Activated T-helper 17 cell treated with anti-CD3 and anti-CD28 coated beads, Interleukin-2, amount 50 U/mL, for 72 hours (primary cell): ENCODE data around the gene ARPC5. TPM values are rescaled to one million over a fixed set of nuclear protein-coding genes. Genes with fewer than 3 reads are reported as not detected.

ENCODE experiments used
- ATAC-seq: fragments of 150-1000 bp; cut with Tn5 transposase; replicated peaks from 2 replicates; pipeline ENCODE4 v1.10.0; 2021; ENCODE audit warnings: mild to moderate bottlenecking, moderate library complexity
- H3K27ac Mint-ChIP-seq: one replicate; pipeline ENCODE4 v1.8.0; 2022; ENCODE audit warnings: mixed read lengths
- H3K27me3 Mint-ChIP-seq: one replicate; pipeline ENCODE4 v1.8.0; 2022; ENCODE audit warnings: mixed read lengths
- H3K36me3 Mint-ChIP-seq: one replicate; pipeline ENCODE4 v1.8.0; 2022; ENCODE audit warnings: low read depth, mild to moderate bottlenecking, mixed read lengths
- H3K4me1 Mint-ChIP-seq: one replicate; pipeline ENCODE4 v1.8.0; 2022; ENCODE audit warnings: mixed read lengths
- H3K4me3 Mint-ChIP-seq: one replicate; pipeline ENCODE4 v1.8.0; 2022; ENCODE audit warnings: mild to moderate bottlenecking, mixed read lengths
- H3K9me3 Mint-ChIP-seq: one replicate; pipeline ENCODE4 v1.8.0; 2022; ENCODE audit warnings: mixed read lengths
- total RNA-seq, 2 donors: library from RNA; stranded (reverse); gene quantifications; one replicate each; pipeline ENCODE4 v1.2.3, GENCODE V29; 2022

The ARPC5 gene
- total RNA-seq, 2 donors from 2014 or later, result 130 to 164 TPM

DNA sequence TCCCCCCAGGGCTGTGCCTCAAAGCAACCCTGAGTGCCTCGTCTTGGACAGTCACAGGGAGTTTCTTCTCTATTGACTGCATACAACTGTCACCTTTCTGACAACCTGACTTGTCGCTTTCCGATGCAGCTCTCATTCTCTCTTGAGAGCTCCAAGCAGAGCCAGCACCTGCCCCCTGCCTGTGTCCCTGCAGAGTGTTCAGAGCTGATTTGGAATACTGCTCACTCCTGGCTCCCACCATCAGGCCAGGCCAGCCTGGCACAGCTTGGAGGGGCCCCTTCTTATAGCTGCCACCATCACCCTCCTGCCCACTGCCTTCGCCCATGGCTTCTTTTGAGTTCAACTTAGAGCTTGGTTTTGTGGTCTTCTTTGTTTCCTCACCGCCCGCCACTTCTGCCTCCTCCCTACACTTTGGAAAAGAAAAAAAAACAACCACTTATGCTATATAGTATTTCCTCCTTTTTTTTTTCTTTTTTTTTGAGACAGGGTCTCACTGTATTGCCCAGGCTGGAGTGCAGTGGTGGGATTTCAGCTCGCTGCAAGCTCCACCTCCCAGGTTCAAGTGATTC lies 57.6 kb downstream of the ARPC5 start:
- ATAC-seq, result no peak
- Mint-ChIP-seq H3K27ac (no peak overlapping the region), H3K4me3 (no peak overlapping the region), H3K9me3 (no peaks in the 10 kb centered on the region), H3K4me1 (no peaks in the 10 kb centered on the region), H3K27me3 (no peaks in the 10 kb centered on the region), H3K36me3 (no peaks in the 10 kb centered on the region)

DNA sequence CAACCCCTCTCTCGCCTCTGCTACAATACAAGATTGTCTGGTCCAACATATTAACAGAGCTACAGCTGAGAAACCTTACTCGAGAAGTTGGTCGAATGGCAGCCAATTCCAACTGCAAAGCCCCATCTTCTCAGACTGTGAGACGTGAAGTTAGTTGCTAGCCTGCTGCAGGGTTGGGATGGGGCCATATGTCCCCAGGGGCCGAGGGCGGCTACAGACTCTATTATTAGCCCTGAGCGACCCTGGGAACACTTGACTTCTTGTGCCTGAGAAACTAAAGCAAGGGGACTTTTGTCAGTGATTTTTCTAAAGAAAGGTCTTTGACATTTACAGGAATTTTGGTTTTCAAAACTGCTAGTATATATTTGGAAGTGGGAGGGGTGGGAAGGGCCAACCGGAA lies 59.0 kb downstream of the ARPC5 start:
- no peaks in the 10 kb centered on the region for H3K9me3 Mint-ChIP-seq
- no peaks in the 10 kb centered on the region for H3K27me3 Mint-ChIP-seq

DNA sequence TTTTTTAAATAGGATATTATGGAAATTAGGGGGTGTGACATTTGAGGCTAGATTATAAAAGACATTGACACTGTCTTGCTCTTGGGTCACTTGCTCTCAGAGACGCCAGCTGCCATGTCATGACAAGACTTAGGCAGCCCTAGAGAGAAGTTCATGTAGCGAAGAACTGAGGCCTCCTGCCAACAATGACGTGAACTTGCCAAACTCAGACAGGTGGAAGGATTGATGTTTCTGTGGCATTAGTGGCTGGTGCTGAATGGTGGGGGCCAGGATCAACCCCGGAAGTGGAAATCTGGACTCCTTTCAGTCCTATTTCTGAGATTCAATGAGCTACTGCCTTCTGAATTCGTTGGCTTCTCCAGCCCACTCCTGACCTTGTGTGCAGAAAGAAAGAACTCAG lies 60.0 kb downstream of the ARPC5 start:
- H3K4me3 Mint-ChIP-seq, result no peak overlapping the region
- no peaks in the 10 kb centered on the region for H3K36me3 Mint-ChIP-seq
- ATAC-seq, result no peak
- H3K4me1 Mint-ChIP-seq, result no peaks in the 10 kb centered on the region
- no peaks in the 10 kb centered on the region for H3K27me3 Mint-ChIP-seq
- H3K27ac Mint-ChIP-seq, result no peak overlapping the region
- H3K9me3 Mint-ChIP-seq, result no peaks in the 10 kb centered on the region

More for the DNA sequence above, 59.0 kb downstream of the ARPC5 start:
- Mint-ChIP-seq H3K4me1 (no peaks in the 10 kb centered on the region), H3K4me3 (no peak overlapping the region), H3K36me3 (no peaks in the 10 kb centered on the region), H3K27ac (no peak overlapping the region)
- ATAC-seq, result no peak

DNA sequence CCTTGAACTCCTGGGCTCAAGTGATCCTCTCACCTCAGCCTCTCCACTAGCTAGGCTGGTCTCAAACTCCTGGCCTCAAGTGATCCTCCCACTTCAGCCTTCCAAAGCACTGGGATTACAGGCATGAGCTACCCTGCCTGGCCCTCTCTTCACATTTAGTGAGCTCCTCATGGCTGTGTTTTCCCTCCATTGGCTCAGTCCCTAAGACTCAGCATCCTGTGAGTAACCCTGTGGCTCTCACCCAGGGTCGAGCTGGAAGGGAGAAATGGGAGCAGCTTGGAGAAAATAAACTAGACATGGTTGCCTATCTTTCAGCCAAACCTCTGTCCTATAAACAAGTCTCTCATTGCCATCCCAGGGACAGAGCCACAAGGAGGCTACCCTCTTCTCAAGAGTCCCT lies 62.9 kb downstream of the ARPC5 start:
- Mint-ChIP-seq H3K4me1 (peaks cover 11% of the 10 kb centered on the region), H3K27me3 (no peaks in the 10 kb centered on the region), H3K9me3 (no peaks in the 10 kb centered on the region), H3K36me3 (peaks cover 7% of the 10 kb centered on the region), H3K4me3 (no peak overlapping the region), H3K27ac (no peak overlapping the region)
- no peak for ATAC-seq

DNA sequence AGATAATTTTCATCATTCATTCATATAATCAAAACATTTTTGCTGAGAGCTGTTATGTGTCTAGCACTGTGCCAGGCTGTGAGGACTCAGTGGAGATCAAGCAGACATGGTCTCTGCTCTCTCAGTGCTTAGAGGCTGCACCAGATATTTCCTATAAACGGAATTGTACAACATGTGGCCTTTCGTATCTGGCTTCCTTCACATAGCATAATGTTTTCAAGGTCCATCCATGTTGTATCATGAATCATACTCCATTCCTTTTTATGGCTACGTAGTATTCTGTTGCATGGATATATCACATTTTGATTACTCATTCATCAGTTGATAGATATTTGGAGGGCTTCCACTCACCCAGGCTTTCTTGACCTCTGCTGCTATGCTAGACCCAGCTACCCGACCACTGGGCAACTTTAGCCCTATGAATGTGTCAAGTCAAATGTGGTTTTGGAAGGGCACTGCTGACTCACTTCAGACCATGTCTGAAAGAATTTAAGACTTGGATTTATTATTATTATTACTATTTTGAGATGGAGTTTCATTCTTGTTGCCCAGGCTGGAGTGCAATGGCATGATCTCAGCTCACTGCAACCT lies 63.8 kb downstream of the ARPC5 start:
- H3K27me3 Mint-ChIP-seq, result no peaks in the 10 kb centered on the region
- H3K9me3 Mint-ChIP-seq, result no peaks in the 10 kb centered on the region
- peaks cover 7% of the 10 kb centered on the region for H3K36me3 Mint-ChIP-seq
- peaks cover 18% of the 10 kb centered on the region for H3K4me1 Mint-ChIP-seq
- H3K4me3 Mint-ChIP-seq, result no peak overlapping the region
- ATAC-seq, result no peak
- no peak overlapping the region for H3K27ac Mint-ChIP-seq

Other genes with a start within 250 kb of the ARPC5 start
- not detected for gene NMNAT2, start 217.4 kb downstream of the ARPC5 start, total RNA-seq
- gene SMG7, start 163.3 kb downstream of the ARPC5 start, total RNA-seq, result 10 to 100 TPM; 56.1 to 66.3 TPM
- 10 to 100 TPM in 1 of 2 donors, 1 to 10 TPM in 1; 4.4 to 18.7 TPM for gene NCF2, start 45.3 kb downstream of the ARPC5 start, total RNA-seq
- not detected for gene APOBEC4, start 17.5 kb upstream of the ARPC5 start, total RNA-seq
- gene RGL1, start 169.3 kb upstream of the ARPC5 start, total RNA-seq, result 1 to 10 TPM; 1.7 to 2.6 TPM